ENCODE data around the gene MAP3K4. TPM values are rescaled to one million over a fixed set of nuclear protein-coding genes. Genes with fewer than 3 reads are reported as not detected.

The MAP3K4 gene
- total RNA-seq, 2 donors from 2014 or later = 32.1 to 42.2 TPM

DNA sequence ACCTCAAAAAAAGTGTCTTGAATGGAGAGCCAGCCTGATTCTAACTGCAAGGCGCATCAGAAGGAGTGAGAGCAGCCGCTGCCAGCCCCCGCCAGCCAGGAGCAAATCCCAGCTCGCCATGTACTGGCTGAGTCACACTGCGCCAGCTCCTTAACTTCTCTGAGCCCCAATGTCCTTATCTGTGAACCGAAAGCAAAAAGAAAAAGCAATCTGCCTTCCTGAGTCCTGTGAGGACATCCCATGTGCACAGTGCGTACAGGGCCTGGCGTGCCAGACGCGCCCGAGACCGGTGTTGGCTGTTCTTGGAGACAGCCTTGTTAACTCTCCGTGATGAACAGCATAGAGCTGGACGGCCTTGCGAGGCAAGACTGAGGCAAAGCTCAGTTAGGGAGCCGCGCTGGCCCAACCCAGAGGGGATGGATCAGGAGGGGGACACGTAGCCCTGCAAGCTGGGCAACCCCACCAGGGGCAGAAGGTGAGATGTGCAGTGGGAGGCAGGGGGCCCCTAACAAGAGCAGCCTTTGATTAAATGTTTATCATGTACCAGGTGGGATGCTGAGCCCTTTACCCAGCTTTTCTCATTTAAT, 159.6 kb downstream of the MAP3K4 start:
- Histone ChIP-seq H3K9ac (ENCODE audit: low read depth in 2 of 2, low read length in 2 of 2) (no peak overlapping the region), H3K4me3 (no peak overlapping the region), H3K27ac (no peak overlapping the region), H3K9me3 (no peaks in the 10 kb centered on the region), H3K4me1 (no peaks in the 10 kb centered on the region), H3K36me3 (no peaks in the 10 kb centered on the region), H3K27me3 (no peaks in the 10 kb centered on the region)
- intact Hi-C loops (cut with DNase I) = loop anchor here (5.0 kb wide), 1 partner anchor 221 kb away; no protein-coding TSS in a partner anchor
- TF ChIP-seq, protein P1, sequence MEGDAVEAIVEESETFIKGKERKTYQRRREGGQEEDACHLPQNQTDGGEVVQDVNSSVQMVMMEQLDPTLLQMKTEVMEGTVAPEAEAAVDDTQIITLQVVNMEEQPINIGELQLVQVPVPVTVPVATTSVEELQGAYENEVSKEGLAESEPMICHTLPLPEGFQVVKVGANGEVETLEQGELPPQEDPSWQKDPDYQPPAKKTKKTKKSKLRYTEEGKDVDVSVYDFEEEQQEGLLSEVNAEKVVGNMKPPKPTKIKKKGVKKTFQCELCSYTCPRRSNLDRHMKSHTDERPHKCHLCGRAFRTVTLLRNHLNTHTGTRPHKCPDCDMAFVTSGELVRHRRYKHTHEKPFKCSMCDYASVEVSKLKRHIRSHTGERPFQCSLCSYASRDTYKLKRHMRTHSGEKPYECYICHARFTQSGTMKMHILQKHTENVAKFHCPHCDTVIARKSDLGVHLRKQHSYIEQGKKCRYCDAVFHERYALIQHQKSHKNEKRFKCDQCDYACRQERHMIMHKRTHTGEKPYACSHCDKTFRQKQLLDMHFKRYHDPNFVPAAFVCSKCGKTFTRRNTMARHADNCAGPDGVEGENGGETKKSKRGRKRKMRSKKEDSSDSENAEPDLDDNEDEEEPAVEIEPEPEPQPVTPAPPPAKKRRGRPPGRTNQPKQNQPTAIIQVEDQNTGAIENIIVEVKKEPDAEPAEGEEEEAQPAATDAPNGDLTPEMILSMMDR (IDR thresholded peaks at IDR 0.05) = no peak
- DNase-seq = no peak

DNA sequence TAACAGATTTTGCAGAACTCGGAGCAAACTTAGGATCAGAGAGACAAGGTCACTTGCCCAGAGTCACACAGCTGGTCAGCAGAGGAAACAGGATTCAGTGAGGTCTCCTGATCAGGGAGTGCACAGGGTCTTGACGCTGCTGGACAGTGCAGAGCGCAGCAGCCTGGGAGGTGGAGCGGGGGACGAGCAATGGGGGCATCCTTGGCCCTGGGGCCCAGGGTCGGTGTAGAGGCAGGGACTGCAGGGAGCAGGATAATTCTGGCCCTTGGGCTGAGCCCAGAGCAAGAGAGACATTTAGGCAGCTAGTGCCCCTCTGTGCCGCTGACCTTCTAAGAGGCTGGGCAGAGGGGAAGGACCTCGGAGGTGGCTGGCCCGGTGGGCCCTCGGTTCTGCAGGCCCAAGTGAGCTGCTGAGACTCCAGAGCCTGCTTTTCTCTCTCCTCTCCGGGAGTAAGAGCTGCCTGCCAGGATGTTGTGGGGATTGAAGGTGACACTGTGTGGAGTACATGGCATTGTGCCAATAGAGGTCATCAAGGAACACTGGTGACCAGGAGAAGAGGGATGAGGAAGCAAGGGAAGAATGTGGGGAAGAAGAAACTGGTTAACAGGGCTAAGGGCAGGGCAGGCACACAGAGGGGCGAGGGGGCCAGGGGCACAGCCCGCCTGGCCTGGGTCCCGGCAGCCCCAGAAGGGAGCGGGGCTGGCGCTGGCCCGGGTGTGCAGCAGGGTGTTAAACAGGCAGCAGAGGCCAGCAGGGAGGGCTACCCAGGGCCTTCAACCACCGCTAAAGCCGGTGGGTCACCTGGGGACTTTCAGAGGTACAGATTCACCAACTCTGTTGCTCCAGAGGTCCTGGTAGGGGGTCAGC, 160.3 kb downstream of the MAP3K4 start:
- Histone ChIP-seq H3K9ac (ENCODE audit: low read depth in 2 of 2, low read length in 2 of 2) (no peak overlapping the region), H3K4me1 (no peaks in the 10 kb centered on the region)
- intact Hi-C loops (cut with DNase I) = loop anchor here (5.0 kb wide), 1 partner anchor 220 kb away; no protein-coding TSS in a partner anchor

DNA sequence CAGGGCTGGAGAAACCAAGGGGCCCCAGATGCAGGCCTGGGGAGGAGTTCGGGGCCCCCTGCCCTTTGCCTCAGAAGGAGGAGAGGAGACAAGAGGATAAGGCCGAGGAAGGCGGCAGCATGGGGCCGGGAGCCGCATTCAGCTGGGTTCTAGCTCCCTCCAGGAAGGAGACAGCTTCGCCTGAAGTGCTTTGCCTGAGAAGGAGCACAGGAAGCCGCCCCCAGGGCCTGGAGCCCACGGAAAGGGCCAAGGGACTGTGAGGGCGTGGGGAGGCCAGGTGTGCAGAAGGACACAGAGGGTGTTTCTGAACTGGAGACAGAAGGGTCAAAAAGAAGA, 160.9 kb downstream of the MAP3K4 start:
- H3K27ac ChIP-seq = no peak overlapping the region
- TF ChIP-seq, protein P1 (IDR thresholded peaks at IDR 0.05) = no peak
- intact Hi-C loops (cut with DNase I) = loop anchor here (5.0 kb wide), 1 partner anchor 220 kb away; no protein-coding TSS in a partner anchor
- H3K4me3 ChIP-seq = no peak overlapping the region
- H3K4me1 ChIP-seq = no peaks in the 10 kb centered on the region
- H3K9ac ChIP-seq (ENCODE audit: low read depth in 2 of 2, low read length in 2 of 2) = no peak overlapping the region
- H3K9me3 ChIP-seq = no peaks in the 10 kb centered on the region
- H3K36me3 ChIP-seq = no peaks in the 10 kb centered on the region
- no peaks in the 10 kb centered on the region for H3K27me3 ChIP-seq
- DNase-seq = no peak

More for the DNA sequence above, 160.3 kb downstream of the MAP3K4 start:
- H3K4me3 ChIP-seq = no peak overlapping the region
- H3K9me3 ChIP-seq = no peaks in the 10 kb centered on the region
- H3K36me3 ChIP-seq = no peaks in the 10 kb centered on the region
- DNase-seq = no peak
- TF ChIP-seq, protein P1 (IDR thresholded peaks at IDR 0.05) = no peak
- H3K27me3 ChIP-seq = no peaks in the 10 kb centered on the region
- H3K27ac ChIP-seq = no peak overlapping the region

DNA sequence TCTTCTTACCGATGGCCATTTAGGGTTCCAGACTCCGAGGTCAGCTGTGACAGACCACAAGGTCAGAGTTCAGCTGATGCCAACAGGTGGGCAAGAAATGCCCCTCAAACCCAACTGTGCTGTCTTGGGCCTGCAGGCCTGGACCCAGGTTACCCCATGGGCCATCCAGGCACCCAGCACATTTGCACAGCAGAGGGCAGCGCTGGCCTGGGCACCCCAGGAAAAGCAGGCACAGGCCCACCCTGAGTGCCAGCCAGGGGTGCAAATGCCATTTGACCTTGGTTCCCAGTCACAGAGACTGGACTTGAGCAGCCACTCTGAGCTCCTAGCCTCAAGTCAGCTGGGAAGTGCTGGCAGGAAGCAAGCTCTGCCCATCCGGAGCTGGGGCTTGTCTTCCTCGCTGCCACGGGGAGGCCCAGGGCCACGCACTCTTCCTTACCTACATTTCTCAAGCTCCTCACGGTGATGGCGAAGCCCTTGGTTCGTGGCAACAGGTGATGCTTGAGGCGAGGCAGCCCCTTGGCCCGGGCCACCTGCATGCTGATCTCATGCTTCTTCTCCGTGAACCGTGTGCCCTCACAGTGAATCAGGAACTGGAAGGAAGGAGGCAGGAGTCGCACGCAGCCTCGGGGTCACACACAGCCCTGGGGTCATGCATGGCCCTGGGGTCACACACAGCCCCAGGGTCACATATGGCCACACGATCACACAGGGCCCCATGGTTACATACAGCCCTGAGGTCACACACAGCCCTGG, 161.5 kb downstream of the MAP3K4 start:
- TF ChIP-seq, protein P1 (IDR thresholded peaks at IDR 0.05) = peak; percentile 21
- H3K4me3 ChIP-seq = no peak overlapping the region
- no peaks in the 10 kb centered on the region for H3K27me3 ChIP-seq
- H3K9ac ChIP-seq (ENCODE audit: low read depth in 2 of 2, low read length in 2 of 2) = no peak overlapping the region
- no peaks in the 10 kb centered on the region for H3K9me3 ChIP-seq
- H3K4me1 ChIP-seq = no peaks in the 10 kb centered on the region
- no peaks in the 10 kb centered on the region for H3K36me3 ChIP-seq
- DNase-seq = no peak
- H3K27ac ChIP-seq = no peak overlapping the region
- intact Hi-C loops (cut with DNase I) = loop anchor here (5.0 kb wide), 1 partner anchor 219 kb away; no protein-coding TSS in a partner anchor

DNA sequence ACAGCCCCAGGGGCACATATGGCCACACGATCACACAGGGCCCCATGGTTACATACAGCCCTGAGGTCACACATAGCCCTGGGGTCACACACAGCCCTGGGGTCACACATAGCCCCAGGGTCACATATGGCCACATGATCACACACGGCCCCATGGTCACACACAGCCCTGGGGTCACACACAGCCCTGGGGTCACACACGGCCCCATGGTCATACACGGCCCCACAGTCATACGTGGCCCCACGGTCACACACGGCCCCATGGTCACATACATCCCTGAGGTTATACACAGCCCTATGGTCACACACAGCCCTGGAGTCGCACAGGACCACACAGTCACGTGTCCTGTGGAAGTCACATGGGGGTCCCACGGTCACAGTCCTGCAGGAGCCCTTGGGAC, 162.2 kb downstream of the MAP3K4 start:
- no peaks in the 10 kb centered on the region for H3K4me1 ChIP-seq
- no peaks in the 10 kb centered on the region for H3K9me3 ChIP-seq
- TF ChIP-seq, protein P1 (IDR thresholded peaks at IDR 0.05) = no peak
- intact Hi-C loops (cut with DNase I) = loop anchor here (5.0 kb wide), 1 partner anchor 219 kb away; no protein-coding TSS in a partner anchor
- H3K9ac ChIP-seq (ENCODE audit: low read depth in 2 of 2, low read length in 2 of 2) = no peak overlapping the region
- no peaks in the 10 kb centered on the region for H3K36me3 ChIP-seq
- H3K27ac ChIP-seq = no peak overlapping the region
- no peak overlapping the region for H3K4me3 ChIP-seq
- H3K27me3 ChIP-seq = no peaks in the 10 kb centered on the region
- DNase-seq = no peak

Measured in colonic mucosa (tissue), 4 donors.